Prostate gland (tissue), 2 donors: Measurements from ENCODE around the gene CSNK2A3. TPM values are rescaled to one million over a fixed set of nuclear protein-coding genes. Genes with fewer than 3 reads are reported as not detected.
"Not testable (repeated sequence)": the region's sequence is repeated elsewhere in the genome, so short reads cannot be mapped to it uniquely, and the experiment has no call there.

Experiments used
- DNase-seq: peaks from one replicate; pipeline ENCODE4 v3.0.0-alpha.2; 2019; ENCODE audit warnings: low spot score
- H3K27ac ChIP-seq, 2 donors: fragments of 200-600 bp; sonication (generic); 2 replicates each; pipeline ENCODE4 v1.5.1; 2017 to 2019
- H3K27me3 ChIP-seq: fragments of 200-600 bp; sonication (generic); replicated peaks from 2 replicates; pipeline ENCODE4 v1.5.1; 2019; ENCODE audit not compliant: insufficient read depth
- H3K36me3 ChIP-seq, 2 donors: fragments of 200-600 bp; sonication (generic); 1 replicate in 1 of 2; 2 replicates in 1 of 2; pipeline versions ENCODE4 v1.5.1 to v1.8.1; 2017 to 2019
- H3K4me1 ChIP-seq: fragments of 200-600 bp; sonication (generic); replicated peaks from 2 replicates; pipeline ENCODE4 v1.5.1; 2019
- H3K4me3 ChIP-seq, 2 donors: fragments of 200-600 bp; sonication (generic); 2 replicates each; pipeline ENCODE4 v1.5.1; 2017 to 2019
- H3K9me3 ChIP-seq: fragments of 200-600 bp; sonication (generic); 2 replicates; pipeline ENCODE4 v1.5.1; 2017
- CTCF ChIP-seq, 4 experiments: fragments of 200-600 bp in 2 of 4; fragments of 450-650 bp in 2 of 4; sonication (generic) in 2 of 4; IDR thresholded peaks; 1 replicate in 3 of 4; 2 replicates in 1 of 4; pipeline ENCODE4 v1.5.1; 2016 to 2019; ENCODE audit warnings: antibody characterized with exemption in 4 of 4, mild to moderate bottlenecking in 2 of 4, moderate library complexity in 2 of 4
- POLR2A ChIP-seq: fragments of 450-650 bp; IDR thresholded peaks from one replicate; pipeline ENCODE4 v1.6.1; 2016; ENCODE audit warnings: antibody characterized with exemption, mild to moderate bottlenecking
- POLR2AphosphoS5 ChIP-seq: sonication (generic); formaldehyde crosslinking; IDR thresholded peaks from one replicate; pipeline ENCODE4 v1.6.1; 2017; ENCODE audit warnings: antibody characterized with exemption
- WGBS: methylation state at CpG from one replicate; pipeline ENCODE4 v1.1.5; 2018; 5-methylcytosine and 5-hydroxymethylcytosine counted together
- intact Hi-C: fragments of 100-400 bp; cut with DNase I; formaldehyde crosslinking; loops from one replicate; pipeline ENCODE4 v1.14.2; 2022
- total RNA-seq, 2 donors: library from RNA; depleted of rRNA; stranded (reverse); fragments of >200 nt; gene quantifications; one replicate each; pipeline ENCODE4 v1.1.0, GENCODE V29; 2016

The CSNK2A3 gene
- total RNA-seq: 1 to 10 TPM; 1.1 to 3.0 TPM

DNA sequence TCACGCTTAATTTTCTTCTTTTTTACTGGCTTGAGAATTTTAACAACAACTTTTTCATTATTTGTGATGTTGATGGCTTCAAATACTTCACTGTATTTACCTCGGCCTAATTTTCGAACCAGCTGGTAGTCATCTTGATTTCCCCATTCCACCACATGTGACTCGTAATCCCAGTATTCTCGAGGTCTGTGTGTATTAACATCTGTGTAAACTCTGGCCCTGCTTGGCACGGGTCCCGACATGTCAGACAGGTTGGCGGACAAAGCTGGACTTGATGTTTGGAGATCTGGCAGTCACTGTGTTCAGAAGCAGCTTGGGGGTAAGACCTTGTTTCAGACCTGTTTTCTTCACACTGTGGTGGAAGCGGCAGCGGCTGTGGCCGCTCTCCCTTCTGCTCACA lies at the start of gene CSNK2A3:
Gene CSNK2A3, minus strand, starts transcription at position 373 of the 400 bp plus-strand sequence. Its CDS starts 131 bp downstream, at position 242.
- H3K27ac ChIP-seq, H3K4me3 ChIP-seq, H3K9me3 ChIP-seq, H3K4me1 ChIP-seq, intact Hi-C loops, H3K27me3 ChIP-seq, H3K36me3 ChIP-seq, DNase-seq: not testable (repeated sequence)
- 74% methylated on average over 11 of the region's 11 CpGs for WGBS

- Histone ChIP-seq H3K27me3 (no peaks in the 10 kb centered on the region), H3K9me3 (no peaks in the 10 kb centered on the region), H3K36me3 (no peaks in the 10 kb centered on the region), H3K4me1 (no peaks in the 10 kb centered on the region), H3K27ac (no peak overlapping the region), H3K4me3 (no peak overlapping the region)
- TF ChIP-seq POLR2A (no peak), CTCF (IDR thresholded peaks at IDR 0.05) (no peak), POLR2AphosphoS5 (no peak)
- WGBS: 66% methylated on average over 3 of the region's 3 CpGs
- intact Hi-C loops: loop anchor here (10.0 kb wide), 2 partner anchors 223 to 383 kb away; partner anchors contain the start of gene GALNT18
- DNase-seq: no peak
These were observed 49.0 kb upstream of the CSNK2A3 start for GRCh38 chr11:11401960-11402535.

DNA sequence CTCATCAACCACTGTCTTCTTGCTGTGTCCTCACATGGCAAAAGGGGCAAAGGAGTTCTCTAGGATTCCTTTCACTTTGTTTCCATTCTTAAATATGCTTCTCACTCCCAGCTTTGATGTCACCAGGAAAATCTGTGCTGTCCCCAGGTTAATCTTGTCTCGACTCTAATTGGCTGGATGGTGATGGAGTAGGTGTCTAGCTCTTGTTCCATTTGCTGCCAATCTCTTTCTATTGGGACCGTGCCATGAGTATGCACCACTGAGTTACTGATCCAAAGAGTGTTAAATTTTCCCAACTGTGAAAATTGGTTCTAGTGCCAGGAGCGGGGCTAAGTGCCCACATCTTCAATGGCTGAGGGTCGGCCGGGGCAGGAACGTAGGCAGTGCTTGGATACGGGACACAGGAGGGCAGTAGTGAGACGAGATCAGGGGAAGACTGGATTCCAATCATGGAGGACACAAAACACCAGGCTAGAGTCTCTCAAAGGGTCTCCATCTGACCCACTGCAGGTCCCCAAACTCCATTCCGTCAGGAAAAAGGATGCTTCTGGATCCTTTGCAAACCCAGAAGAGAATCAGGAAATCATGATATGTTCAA lies 47.7 kb upstream of the CSNK2A3 start:
- Histone ChIP-seq H3K36me3 (no peaks in the 10 kb centered on the region), H3K4me1 (no peaks in the 10 kb centered on the region), H3K27ac (no peak overlapping the region), H3K4me3 (no peak overlapping the region), H3K27me3 (no peaks in the 10 kb centered on the region), H3K9me3 (no peaks in the 10 kb centered on the region)
- WGBS: 89% methylated on average over 9 of the region's 9 CpGs
- intact Hi-C loops: loop anchor here (10.0 kb wide), 2 partner anchors 224 to 384 kb away; partner anchors contain the start of gene GALNT18
- no peak for DNase-seq
- TF ChIP-seq CTCF (IDR thresholded peaks at IDR 0.05) (no peak), POLR2A (no peak), POLR2AphosphoS5 (no peak)

GRCh38 chr11:11400121-11400520 lies 47.1 kb upstream of the CSNK2A3 start:
- Histone ChIP-seq H3K36me3 (no peaks in the 10 kb centered on the region), H3K27me3 (no peaks in the 10 kb centered on the region), H3K27ac (no peak overlapping the region), H3K9me3 (no peaks in the 10 kb centered on the region), H3K4me1 (no peaks in the 10 kb centered on the region), H3K4me3 (no peak overlapping the region)
- WGBS: 86% methylated on average over 3 of the region's 3 CpGs
- intact Hi-C loops: loop anchor here (10.0 kb wide), 2 partner anchors 225 to 385 kb away; partner anchors contain the start of gene GALNT18
- no peak for DNase-seq
- TF ChIP-seq CTCF (IDR thresholded peaks at IDR 0.05) (no peak), POLR2AphosphoS5 (no peak), POLR2A (no peak)

GRCh38 chr11:11397781-11398180 lies 44.7 kb upstream of the CSNK2A3 start:
- 95% methylated on average over 3 of the region's 3 CpGs for WGBS

More at GRCh38 chr11:11397781-11398180, 44.7 kb upstream of the CSNK2A3 start:
- Histone ChIP-seq H3K9me3 (no peaks in the 10 kb centered on the region), H3K4me1 (no peaks in the 10 kb centered on the region), H3K4me3 (no peak overlapping the region), H3K27ac (no peak overlapping the region), H3K27me3 (no peaks in the 10 kb centered on the region), H3K36me3 (no peaks in the 10 kb centered on the region)
- no peak for DNase-seq
- intact Hi-C loops: no loop called here
- no peak for TF ChIP-seq CTCF (IDR thresholded peaks at IDR 0.05)
- TF ChIP-seq POLR2AphosphoS5: no peak
- no peak for TF ChIP-seq POLR2A
